SU-DHL-6 (cell line): ENCODE results near the gene ZNF423.

Experiments
- H2AFZ ChIP-seq: fragments of 200-600 bp; sonication (generic); 2 replicates; pipeline ENCODE4 v1.6.1; 2014; ENCODE audit warnings: low read depth, mild to moderate bottlenecking, moderate library complexity, mixed read lengths, antibody characterized with exemption, low read length; ENCODE audit not compliant: severe bottlenecking
- H3F3A ChIP-seq: fragments of 200-600 bp; shearing (Covaris generic); 2 replicates; pipeline ENCODE4 v1.6.0; 2016; ENCODE audit warnings: antibody characterized with exemption, mild to moderate bottlenecking; ENCODE audit not compliant: insufficient read depth
- H3K27ac ChIP-seq: fragments of 200-600 bp; sonication (generic); 2 replicates; pipeline ENCODE4 v1.5.1; 2016; ENCODE audit warnings: low read depth, mild to moderate bottlenecking, low read length, moderate library complexity, mixed read lengths
- H3K27me3 ChIP-seq: fragments of 200-600 bp; sonication (generic), shearing (Covaris generic); 2 replicates; pipeline ENCODE4 v1.6.0; 2014; ENCODE audit warnings: mild to moderate bottlenecking, low read length
- H3K36me3 ChIP-seq: fragments of 200-600 bp; sonication (generic); 2 replicates; pipeline ENCODE4 v1.6.1; 2014; ENCODE audit warnings: mild to moderate bottlenecking, low read length, mixed read lengths
- H3K4me2 ChIP-seq: fragments of 300-600, 200-600 bp; shearing (Covaris generic), sonication (generic); 2 replicates; pipeline ENCODE4 v1.6.0; 2014; ENCODE audit warnings: low read length, low read depth, mild to moderate bottlenecking; ENCODE audit not compliant: poor library complexity, severe bottlenecking
- H3K4me3 ChIP-seq: fragments of 200-600 bp; sonication (generic); 2 replicates; pipeline ENCODE4 v1.5.1; 2014; ENCODE audit warnings: antibody characterized with exemption, low read length, mild to moderate bottlenecking, mixed read lengths; ENCODE audit not compliant: insufficient read depth, poor library complexity, severe bottlenecking
- H3K79me2 ChIP-seq: fragments of 200-600 bp; sonication (generic); 2 replicates; pipeline ENCODE4 v1.6.1; 2014; ENCODE audit warnings: mild to moderate bottlenecking, low read length, moderate library complexity; ENCODE audit not compliant: insufficient read depth
- H3K9ac ChIP-seq: fragments of 200-600 bp; sonication (generic); 2 replicates; pipeline ENCODE4 v1.7.0; 2014; ENCODE audit warnings: mild to moderate bottlenecking, low read length
- H3K9me2 ChIP-seq: fragments of 200-600 bp; sonication (generic); replicated peaks from 2 replicates; pipeline ENCODE4 v1.6.1; 2014; ENCODE audit warnings: low read length; ENCODE audit not compliant: insufficient read depth
- H3K9me3 ChIP-seq: fragments of 200-600 bp; sonication (generic); 2 replicates; pipeline ENCODE4 v1.6.1; 2014; ENCODE audit warnings: low read length, mixed read lengths; ENCODE audit not compliant: insufficient read depth
- H4K20me1 ChIP-seq: fragments of 200-600 bp; sonication (generic); 2 replicates; pipeline ENCODE4 v1.6.1; 2014; ENCODE audit warnings: low read depth, mild to moderate bottlenecking, antibody characterized with exemption, low read length, moderate library complexity, mixed read lengths
- EZH2phosphoT487 ChIP-seq: fragments of 200-600 bp; sonication (generic), shearing (Covaris generic); conservative IDR thresholded peaks from 2 replicates; pipeline ENCODE4 v1.6.1; 2018; ENCODE audit warnings: mild to moderate bottlenecking, antibody characterized with exemption, low read length, moderate library complexity, mixed read lengths
- TF ChIP-seq, protein P1 (sequence below): fragments of 200-600 bp; sonication (generic); IDR thresholded peaks from one replicate; pipeline ENCODE4 v1.5.1; 2017; ENCODE audit warnings: antibody characterized with exemption, mild to moderate bottlenecking, low read length, moderate library complexity; ENCODE audit not compliant: insufficient read depth, poor library complexity, severe bottlenecking

Gene ZNF423

DNA sequence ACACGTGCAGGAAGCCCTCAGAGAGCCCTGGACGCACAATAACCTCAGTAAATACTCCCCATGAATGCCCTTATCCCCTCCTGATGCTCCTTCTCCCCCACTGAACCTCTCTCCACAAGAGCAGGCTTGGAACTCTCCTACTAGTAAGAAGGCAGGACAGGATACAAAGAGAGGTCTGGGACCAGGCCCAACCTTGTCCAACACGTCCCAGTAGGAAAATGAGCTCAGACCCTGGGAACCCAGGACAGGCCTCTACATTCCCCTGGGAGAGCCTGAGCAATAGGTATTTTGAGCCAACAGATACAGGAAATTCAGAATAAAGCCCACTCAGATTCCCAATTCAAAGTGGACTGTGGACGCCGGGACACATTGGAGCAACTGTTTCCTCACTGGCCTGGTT, 19.2 kb downstream of the ZNF423 start:
- H3K79me2 ChIP-seq = no peaks in the 10 kb centered on the region
- H3K9me3 ChIP-seq = no peaks in the 10 kb centered on the region
- no peak overlapping the region for H3K27ac ChIP-seq
- H2AFZ ChIP-seq = no peak overlapping the region
- no peaks in the 10 kb centered on the region for H3F3A ChIP-seq
- no peaks in the 10 kb centered on the region for H3K36me3 ChIP-seq
- no peaks in the 10 kb centered on the region for H4K20me1 ChIP-seq
- no peak overlapping the region for H3K9ac ChIP-seq
- no peak overlapping the region for H3K4me2 ChIP-seq
- no peaks in the 10 kb centered on the region for H3K9me2 ChIP-seq
- H3K4me3 ChIP-seq = no peak overlapping the region
- TF ChIP-seq, protein P1, sequence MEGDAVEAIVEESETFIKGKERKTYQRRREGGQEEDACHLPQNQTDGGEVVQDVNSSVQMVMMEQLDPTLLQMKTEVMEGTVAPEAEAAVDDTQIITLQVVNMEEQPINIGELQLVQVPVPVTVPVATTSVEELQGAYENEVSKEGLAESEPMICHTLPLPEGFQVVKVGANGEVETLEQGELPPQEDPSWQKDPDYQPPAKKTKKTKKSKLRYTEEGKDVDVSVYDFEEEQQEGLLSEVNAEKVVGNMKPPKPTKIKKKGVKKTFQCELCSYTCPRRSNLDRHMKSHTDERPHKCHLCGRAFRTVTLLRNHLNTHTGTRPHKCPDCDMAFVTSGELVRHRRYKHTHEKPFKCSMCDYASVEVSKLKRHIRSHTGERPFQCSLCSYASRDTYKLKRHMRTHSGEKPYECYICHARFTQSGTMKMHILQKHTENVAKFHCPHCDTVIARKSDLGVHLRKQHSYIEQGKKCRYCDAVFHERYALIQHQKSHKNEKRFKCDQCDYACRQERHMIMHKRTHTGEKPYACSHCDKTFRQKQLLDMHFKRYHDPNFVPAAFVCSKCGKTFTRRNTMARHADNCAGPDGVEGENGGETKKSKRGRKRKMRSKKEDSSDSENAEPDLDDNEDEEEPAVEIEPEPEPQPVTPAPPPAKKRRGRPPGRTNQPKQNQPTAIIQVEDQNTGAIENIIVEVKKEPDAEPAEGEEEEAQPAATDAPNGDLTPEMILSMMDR = no peak
- TF ChIP-seq EZH2phosphoT487 = no peak
- H3K27me3 ChIP-seq = no peaks in the 10 kb centered on the region

DNA sequence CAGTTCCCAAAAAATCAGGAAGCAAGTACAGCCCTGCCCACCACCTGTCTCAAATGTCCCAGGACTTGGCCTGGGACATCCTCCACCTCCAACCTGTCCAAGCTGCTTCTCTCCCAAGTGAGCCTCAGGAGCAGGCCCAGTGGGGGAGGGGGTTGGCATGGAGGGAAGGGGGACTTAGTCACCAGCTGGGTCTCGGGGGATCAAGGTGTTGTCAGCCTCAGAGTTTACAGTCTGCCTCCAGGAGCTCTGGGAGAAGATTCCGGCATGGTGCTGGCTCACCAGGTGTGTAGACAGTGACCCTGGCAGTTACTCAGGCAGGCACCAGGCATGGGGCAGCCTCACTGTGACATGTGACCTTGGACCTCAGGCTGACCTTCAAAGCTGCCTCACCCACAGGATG, 19.7 kb downstream of the ZNF423 start:
- no peak overlapping the region for H3K9ac ChIP-seq
- H3K4me2 ChIP-seq = no peak overlapping the region
- H3K79me2 ChIP-seq = no peaks in the 10 kb centered on the region

DNA sequence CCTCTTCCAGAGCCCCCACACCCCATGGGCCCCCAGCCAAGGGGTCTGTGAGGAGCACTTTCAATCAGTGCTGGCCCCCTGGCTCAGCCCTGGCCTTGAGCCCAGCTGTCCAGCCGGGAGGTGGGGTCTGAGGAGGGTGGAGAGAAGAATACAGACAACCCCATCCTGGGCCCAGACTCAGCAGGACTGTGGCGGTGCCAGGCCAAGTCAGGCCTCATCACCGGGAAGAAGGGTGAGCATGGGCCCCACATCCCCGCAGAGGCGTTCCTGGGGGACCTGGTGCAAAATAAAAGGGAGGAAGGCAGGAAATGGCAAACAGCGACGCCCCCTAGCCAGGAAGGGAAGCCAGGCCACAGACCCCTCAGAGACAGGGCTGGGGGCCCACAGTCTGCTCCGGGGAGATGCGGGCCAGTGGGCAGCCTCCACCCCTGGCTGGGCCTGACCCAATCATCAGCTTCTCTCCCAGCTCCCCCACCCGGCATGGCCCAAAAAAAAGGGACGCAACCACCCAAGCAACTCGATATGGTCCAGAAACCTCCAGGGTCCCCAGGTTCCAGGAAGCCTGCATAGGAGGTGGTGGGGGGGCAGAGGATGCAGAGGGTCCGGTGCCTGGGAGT, 20.6 kb downstream of the ZNF423 start:
- Histone ChIP-seq H3K36me3 (no peaks in the 10 kb centered on the region), H3K27me3 (peaks cover 4% of the 10 kb centered on the region; the same call in 1 of the 2 replicates), H3K9me3 (no peaks in the 10 kb centered on the region), H3F3A (no peaks in the 10 kb centered on the region), H3K4me3 (no peak overlapping the region), H4K20me1 (no peaks in the 10 kb centered on the region), H3K9me2 (no peaks in the 10 kb centered on the region), H3K27ac (no peak overlapping the region), H2AFZ (no peak overlapping the region), H3K79me2 (no peaks in the 10 kb centered on the region), H3K9ac (no peak overlapping the region), H3K4me2 (no peak overlapping the region)
- TF ChIP-seq, protein P1 = no peak
- TF ChIP-seq EZH2phosphoT487 = no peak

More for the DNA sequence above, 19.7 kb downstream of the ZNF423 start:
- Histone ChIP-seq H3K4me3 (no peak overlapping the region), H3K9me2 (no peaks in the 10 kb centered on the region), H3F3A (no peaks in the 10 kb centered on the region), H3K27me3 (no peaks in the 10 kb centered on the region), H3K9me3 (no peaks in the 10 kb centered on the region), H4K20me1 (no peaks in the 10 kb centered on the region), H2AFZ (no peak overlapping the region), H3K27ac (no peak overlapping the region), H3K36me3 (no peaks in the 10 kb centered on the region)
- TF ChIP-seq, protein P1 = no peak
- TF ChIP-seq EZH2phosphoT487 = no peak
